Stimulated activated CD8-positive, alpha-beta memory T cell treated with anti-CD3 and anti-CD28 coated beads, Interleukin-4, amount 100 ng/mL, for 24 hours (primary cell): ENCODE data around the gene HPSE2.

Experiments used
- DNase-seq: peaks from one replicate; pipeline ENCODE4 v3.0.0-alpha.2; 2020; ENCODE audit warnings: low read depth

Gene HPSE2

GRCh38 chr10:98461500-98461842 lies 774.2 kb downstream of the HPSE2 start:
- no peak for DNase-seq

- no peak for DNase-seq
Measured at GRCh38 chr10:98460837-98461499, 774.7 kb downstream of the HPSE2 start.

GRCh38 chr10:98458809-98459784 lies 776.6 kb downstream of the HPSE2 start:
- DNase-seq: no peak

GRCh38 chr10:98457721-98458120 lies 777.9 kb downstream of the HPSE2 start:
- DNase-seq: no peak

GRCh38 chr10:98456686-98457482 lies 778.8 kb downstream of the HPSE2 start:
- no peak for DNase-seq

- DNase-seq: no peak
Measured at GRCh38 chr10:98456043-98456570, 779.5 kb downstream of the HPSE2 start.

- DNase-seq: no peak
Measured at GRCh38 chr10:98453729-98454128, 781.9 kb downstream of the HPSE2 start.

GRCh38 chr10:98450618-98451017 lies 785.0 kb downstream of the HPSE2 start:
- DNase-seq: no peak

- DNase-seq: no peak
Measured at GRCh38 chr10:98449287-98449686, 786.4 kb downstream of the HPSE2 start.

GRCh38 chr10:98446661-98447221 lies 788.9 kb downstream of the HPSE2 start, which contains the start of gene HPS1:
TSS of gene HPS1 (minus strand) at chr10:98446935. CDS start at chr10:98443240, 3,695 bp downstream.
- DNase-seq: peak; percentile 81

GRCh38 chr10:98446151-98446660 lies 789.4 kb downstream of the HPSE2 start:
- DNase-seq: no peak

- DNase-seq: no peak
Measured at GRCh38 chr10:98445200-98445812, 790.3 kb downstream of the HPSE2 start.

GRCh38 chr10:98444314-98445006 lies 791.2 kb downstream of the HPSE2 start:
- DNase-seq: no peak

GRCh38 chr10:98438715-98439114 lies 796.9 kb downstream of the HPSE2 start:
- no peak for DNase-seq

GRCh38 chr10:98436704-98437103 lies 798.9 kb downstream of the HPSE2 start:
- DNase-seq: no peak

- DNase-seq: no peak
Measured at GRCh38 chr10:98435178-98435577, 800.5 kb downstream of the HPSE2 start.

GRCh38 chr10:98433881-98434732 lies 801.5 kb downstream of the HPSE2 start:
- no peak for DNase-seq

GRCh38 chr10:98433371-98433770 lies 802.3 kb downstream of the HPSE2 start:
- DNase-seq: no peak

- no peak for DNase-seq
Measured at GRCh38 chr10:98432330-98432729, 803.3 kb downstream of the HPSE2 start.

- no peak for DNase-seq
Measured at GRCh38 chr10:98431016-98431415, 804.6 kb downstream of the HPSE2 start.
